Measurements from ENCODE around the gene MTMR2. TPM values are rescaled to one million over a fixed set of nuclear protein-coding genes. Genes with fewer than 3 reads are reported as not detected.

Gene MTMR2
- total and polyA plus RNA-seq, 10 of the 15 experiments (the other 5 are each of a cell fraction or from before 2014, with no cell fraction given) = 7.6 to 46.6 (median 22.5) TPM

Small RNA genes lying within 50 kb of the gene (small RNA-seq; reads per million reads assigned to genes)
- 0.23 reads per million for gene RNA5SP345

Other genes with a start within 250 kb of the MTMR2 start
- gene FAM76B, start 134.3 kb downstream of the MTMR2 start, total RNA-seq (2014; rRNA removed) = 23.2 and 27.8 TPM in 2 replicates
- 43.9 and 46.1 TPM in 2 replicates for gene FAM76B, start 134.3 kb downstream of the MTMR2 start, total RNA-seq (2014; rRNA removed; fragmentation: Illumina TruSeq; extraction: Trizol)
- gene FAM76B, start 134.3 kb downstream of the MTMR2 start, total RNA-seq (2021) = 28.5 and 29.1 TPM in 2 replicates
- 56.8 and 101 TPM in 2 replicates for gene FAM76B, start 134.3 kb downstream of the MTMR2 start, polyA plus RNA-seq (2011; rRNA removed)
- gene FAM76B, start 134.3 kb downstream of the MTMR2 start, polyA plus RNA-seq (2014; fragmentation: Illumina TruSeq; extraction: Trizol) = 32.5 and 47.7 TPM in 2 replicates
- 10 to 100 TPM; 13.5 to 16.6 TPM for gene FAM76B, start 134.3 kb downstream of the MTMR2 start, polyA plus RNA-seq (2014; fragmentation: Nextera tagmentation; extraction: Ambion mirVana)
- gene FAM76B, start 134.3 kb downstream of the MTMR2 start, polyA plus RNA-seq (2014; rRNA removed) = 23.4 and 29.7 TPM in 2 replicates
- 10 to 100 TPM; 24.9 to 25.5 TPM for gene FAM76B, start 134.3 kb downstream of the MTMR2 start, polyA plus RNA-seq (2016; fragmentation: Nextera tagmentation; extraction: Ambion mirVana)
- gene CEP57, start 133.6 kb downstream of the MTMR2 start, total RNA-seq (2014; rRNA removed) = 45.9 and 60.1 TPM in 2 replicates
- gene CEP57, start 133.6 kb downstream of the MTMR2 start, total RNA-seq (2014; rRNA removed; fragmentation: Illumina TruSeq; extraction: Trizol) = 69.5 and 73.4 TPM in 2 replicates
- 52.3 and 54.1 TPM in 2 replicates for gene CEP57, start 133.6 kb downstream of the MTMR2 start, total RNA-seq (2021)
- gene CEP57, start 133.6 kb downstream of the MTMR2 start, polyA plus RNA-seq (2011; rRNA removed) = 85.4 and 144 TPM in 2 replicates
- gene CEP57, start 133.6 kb downstream of the MTMR2 start, polyA plus RNA-seq (2014; fragmentation: Illumina TruSeq; extraction: Trizol) = 61.3 and 82.6 TPM in 2 replicates
- gene CEP57, start 133.6 kb downstream of the MTMR2 start, polyA plus RNA-seq (2014; fragmentation: Nextera tagmentation; extraction: Ambion mirVana) = 10 to 100 TPM; 19.4 to 25.8 TPM
- 34.7 and 43.0 TPM in 2 replicates for gene CEP57, start 133.6 kb downstream of the MTMR2 start, polyA plus RNA-seq (2014; rRNA removed)
- 10 to 100 TPM; 70.4 to 77.0 TPM for gene CEP57, start 133.6 kb downstream of the MTMR2 start, polyA plus RNA-seq (2016; fragmentation: Nextera tagmentation; extraction: Ambion mirVana)